Chondrocyte (in vitro differentiated cells): Measurements from ENCODE around the gene POC1B. TPM values are rescaled to one million over a fixed set of nuclear protein-coding genes. Genes with fewer than 3 reads are reported as not detected.

Experiments
- DNase-seq: peaks from one replicate; pipeline ENCODE4 v3.0.0; 2021; ENCODE audit warnings: mixed read lengths, low spot score
- H3K27ac Mint-ChIP-seq: one replicate; pipeline ENCODE4 v1.8.0; 2021; ENCODE audit warnings: mild to moderate bottlenecking, moderate library complexity, mixed read lengths; ENCODE audit not compliant: unreplicated experiment
- H3K27me3 Mint-ChIP-seq: 2 replicates; pipeline ENCODE4 v1.8.0; 2021; ENCODE audit warnings: low read depth, mixed read lengths
- H3K36me3 Mint-ChIP-seq: 2 replicates; pipeline ENCODE4 v1.8.0; 2021; ENCODE audit warnings: low read depth, mixed read lengths
- H3K4me1 Mint-ChIP-seq: 2 replicates; pipeline ENCODE4 v1.8.0; 2021; ENCODE audit warnings: low read depth, mild to moderate bottlenecking, mixed read lengths
- H3K4me3 Mint-ChIP-seq: one replicate; pipeline ENCODE4 v1.8.0; 2021; ENCODE audit warnings: mild to moderate bottlenecking, moderate library complexity, mixed read lengths; ENCODE audit not compliant: unreplicated experiment
- H3K9me3 Mint-ChIP-seq: 2 replicates; pipeline ENCODE4 v1.8.0; 2021; ENCODE audit warnings: low read depth, mixed read lengths
- total RNA-seq: library from RNA; stranded (reverse); gene quantifications from 3 replicates; pipeline ENCODE4 v1.2.1, GENCODE V29; 2021
- TF ChIP-seq, protein P1 (sequence below): fragments of 200-600 bp; sonication (generic); IDR thresholded peaks from 2 replicates; pipeline ENCODE4 v1.5.0; 2021; ENCODE audit warnings: antibody characterized with exemption, mild to moderate bottlenecking, moderate library complexity

POC1B gene
- total RNA-seq, 1 donor from 2014 or later = 10.4 TPM

DNA sequence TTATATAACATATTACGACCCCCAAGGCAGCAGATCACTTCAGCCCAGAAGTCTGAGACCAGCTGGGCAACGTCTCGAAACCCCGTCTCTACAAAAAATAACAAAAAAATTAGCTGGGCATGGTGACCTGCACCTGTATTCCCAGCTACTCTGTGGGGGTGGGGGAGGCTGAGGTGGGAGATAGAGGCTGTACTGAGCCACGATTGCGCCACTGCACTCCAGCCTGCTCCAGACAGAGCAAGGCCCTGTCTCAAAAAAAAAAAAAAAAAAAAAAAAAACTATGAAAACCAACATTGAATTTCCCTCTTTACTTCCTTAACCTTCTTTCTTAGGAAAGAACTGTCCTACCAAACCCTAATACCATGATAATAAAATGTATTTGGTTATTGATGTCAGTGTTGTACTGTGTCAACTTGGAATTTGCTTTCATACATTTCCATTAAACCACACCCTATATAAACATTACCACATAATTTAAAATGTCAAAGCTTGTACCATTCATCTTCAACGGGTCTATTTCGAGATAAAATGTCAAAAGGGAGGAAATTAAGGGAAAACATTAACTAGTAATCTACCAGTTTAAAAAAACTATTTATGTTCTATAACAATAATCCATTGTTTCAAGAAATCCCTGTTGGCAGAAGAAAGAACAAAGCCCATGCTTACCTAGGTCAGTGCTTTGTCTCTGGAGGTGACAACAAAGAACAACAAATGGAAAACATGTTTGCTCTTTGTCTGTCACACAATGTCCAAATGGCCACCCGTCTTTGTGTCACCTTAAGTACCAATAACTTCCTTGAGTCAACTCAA lies 18.6 kb downstream of the POC1B start:
- peaks cover 11% of the 10 kb centered on the region for H3K4me1 Mint-ChIP-seq
- no peaks in the 10 kb centered on the region for H3K9me3 Mint-ChIP-seq
- H3K4me3 Mint-ChIP-seq = no peak overlapping the region
- H3K27me3 Mint-ChIP-seq = no peaks in the 10 kb centered on the region
- no peaks in the 10 kb centered on the region for H3K36me3 Mint-ChIP-seq
- no peak overlapping the region for H3K27ac Mint-ChIP-seq
- TF ChIP-seq, protein P1, sequence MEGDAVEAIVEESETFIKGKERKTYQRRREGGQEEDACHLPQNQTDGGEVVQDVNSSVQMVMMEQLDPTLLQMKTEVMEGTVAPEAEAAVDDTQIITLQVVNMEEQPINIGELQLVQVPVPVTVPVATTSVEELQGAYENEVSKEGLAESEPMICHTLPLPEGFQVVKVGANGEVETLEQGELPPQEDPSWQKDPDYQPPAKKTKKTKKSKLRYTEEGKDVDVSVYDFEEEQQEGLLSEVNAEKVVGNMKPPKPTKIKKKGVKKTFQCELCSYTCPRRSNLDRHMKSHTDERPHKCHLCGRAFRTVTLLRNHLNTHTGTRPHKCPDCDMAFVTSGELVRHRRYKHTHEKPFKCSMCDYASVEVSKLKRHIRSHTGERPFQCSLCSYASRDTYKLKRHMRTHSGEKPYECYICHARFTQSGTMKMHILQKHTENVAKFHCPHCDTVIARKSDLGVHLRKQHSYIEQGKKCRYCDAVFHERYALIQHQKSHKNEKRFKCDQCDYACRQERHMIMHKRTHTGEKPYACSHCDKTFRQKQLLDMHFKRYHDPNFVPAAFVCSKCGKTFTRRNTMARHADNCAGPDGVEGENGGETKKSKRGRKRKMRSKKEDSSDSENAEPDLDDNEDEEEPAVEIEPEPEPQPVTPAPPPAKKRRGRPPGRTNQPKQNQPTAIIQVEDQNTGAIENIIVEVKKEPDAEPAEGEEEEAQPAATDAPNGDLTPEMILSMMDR = no peak
- no peak for DNase-seq

DNA sequence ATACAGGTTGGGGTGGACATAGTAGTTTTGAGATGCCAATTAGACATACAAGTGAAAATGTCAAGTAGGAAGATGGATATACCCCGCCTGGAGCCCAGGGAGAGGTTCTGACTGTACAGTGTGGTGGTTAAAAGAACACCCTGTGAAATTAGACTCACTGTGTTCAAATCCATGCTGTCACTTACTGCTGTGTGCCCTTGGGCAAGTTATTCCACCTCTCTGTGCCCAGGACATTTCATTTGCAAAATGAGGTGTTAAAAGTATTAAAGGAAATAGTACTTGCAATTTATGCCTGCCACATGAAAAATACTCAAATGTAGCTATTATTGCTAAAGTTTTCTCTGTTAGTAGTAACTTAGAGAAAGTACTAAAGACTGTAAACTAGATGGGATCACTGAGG lies 19.8 kb downstream of the POC1B start:
- Mint-ChIP-seq H3K27me3 (no peaks in the 10 kb centered on the region), H3K4me1 (peaks cover 14% of the 10 kb centered on the region), H3K4me3 (no peak overlapping the region), H3K36me3 (no peaks in the 10 kb centered on the region), H3K9me3 (no peaks in the 10 kb centered on the region), H3K27ac (no peak overlapping the region)
- TF ChIP-seq, protein P1 = no peak
- no peak for DNase-seq

DNA sequence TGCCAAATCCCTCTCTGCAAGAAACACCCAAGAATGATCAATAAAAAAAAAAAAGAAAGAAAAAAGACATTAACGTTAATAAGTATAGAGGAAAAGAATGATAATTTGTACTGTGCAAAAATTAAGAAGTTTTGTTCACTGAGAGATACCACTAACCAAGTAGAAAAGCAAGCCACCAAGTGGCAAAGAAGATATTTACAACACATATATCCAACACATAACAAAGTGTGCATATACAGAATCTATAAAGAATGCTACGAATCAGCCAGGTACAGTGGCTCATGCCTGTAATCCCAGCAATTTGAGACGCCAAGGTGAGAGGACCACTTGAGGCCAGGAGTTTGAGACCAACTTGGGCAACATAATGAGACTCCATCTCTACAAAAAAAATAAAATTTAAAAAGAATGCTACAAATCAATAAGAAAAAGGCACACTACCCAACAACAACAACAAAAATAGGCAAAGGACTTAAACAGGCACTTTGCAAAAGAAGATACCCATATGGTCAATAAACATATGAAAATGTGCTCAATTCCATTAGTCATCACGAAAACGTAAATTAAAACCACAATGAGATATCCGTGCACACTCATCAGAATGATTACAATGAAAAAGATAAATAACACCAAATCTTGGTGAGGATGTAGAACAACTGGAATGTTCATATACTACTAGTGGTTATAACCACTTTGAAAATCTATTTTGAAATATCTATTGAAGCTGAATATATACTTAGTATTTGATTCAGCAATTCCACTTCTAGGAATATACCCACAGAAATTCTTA lies 21.1 kb downstream of the POC1B start:
- no peaks in the 10 kb centered on the region for H3K36me3 Mint-ChIP-seq
- H3K4me3 Mint-ChIP-seq = no peak overlapping the region
- TF ChIP-seq, protein P1 = peak; percentile 44
- peaks cover 14% of the 10 kb centered on the region for H3K4me1 Mint-ChIP-seq
- no peaks in the 10 kb centered on the region for H3K9me3 Mint-ChIP-seq
- no peak overlapping the region for H3K27ac Mint-ChIP-seq
- no peak for DNase-seq
- no peaks in the 10 kb centered on the region for H3K27me3 Mint-ChIP-seq

DNA sequence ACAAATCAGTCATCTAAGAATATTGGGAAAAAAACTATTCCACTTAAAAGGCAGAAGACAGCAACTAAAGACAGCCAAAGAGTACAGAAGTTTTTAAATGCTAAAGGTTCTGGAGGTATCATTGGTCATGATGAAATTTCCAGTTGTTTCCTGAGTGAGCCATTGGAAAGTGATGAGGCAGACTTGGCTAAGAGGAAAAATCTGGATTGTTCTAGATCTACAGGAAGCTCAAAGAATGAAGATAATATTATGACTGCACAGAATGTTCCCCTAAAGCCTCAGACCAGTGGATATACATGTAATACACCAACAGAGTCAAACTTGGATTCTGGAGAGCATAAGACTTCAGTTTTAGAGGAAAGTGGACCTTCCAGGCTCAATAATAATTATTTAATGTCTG lies 24.1 kb downstream of the POC1B start:
- H3K27ac Mint-ChIP-seq = no peak overlapping the region
- no peak overlapping the region for H3K4me3 Mint-ChIP-seq
- TF ChIP-seq, protein P1 = no peak
- H3K27me3 Mint-ChIP-seq = no peaks in the 10 kb centered on the region
- no peak for DNase-seq
- peaks cover 3% of the 10 kb centered on the region for H3K36me3 Mint-ChIP-seq
- H3K4me1 Mint-ChIP-seq = peaks cover 17% of the 10 kb centered on the region
- no peaks in the 10 kb centered on the region for H3K9me3 Mint-ChIP-seq

DNA sequence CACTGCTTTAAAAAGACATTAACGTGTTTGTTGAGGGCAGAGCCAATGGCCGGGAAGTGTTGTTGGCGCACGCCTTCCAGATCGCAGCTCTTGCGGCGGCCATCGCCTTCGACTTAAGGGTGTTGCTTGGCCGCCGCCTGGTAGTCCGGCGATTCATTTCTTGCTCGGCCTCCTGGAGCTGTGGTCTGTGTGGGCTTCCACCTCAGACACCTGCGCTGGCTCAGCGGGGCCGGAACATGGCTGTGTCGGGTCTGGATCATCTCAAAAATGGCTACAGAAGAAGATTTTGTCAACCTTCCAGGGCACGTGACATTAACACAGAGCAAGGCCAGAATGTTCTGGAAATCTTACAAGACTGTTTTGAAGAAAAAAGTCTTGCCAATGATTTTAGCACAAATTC lies 26.0 kb downstream of the POC1B start:
- Mint-ChIP-seq H3K4me1 (peaks cover 15% of the 10 kb centered on the region), H3K27ac (no peak overlapping the region), H3K27me3 (no peaks in the 10 kb centered on the region), H3K4me3 (no peak overlapping the region), H3K36me3 (peaks cover 3% of the 10 kb centered on the region), H3K9me3 (no peaks in the 10 kb centered on the region)
- no peak for DNase-seq
- TF ChIP-seq, protein P1 = no peak
